ENCODE data around the gene LYRM4.
A peak's percentile ranks its signal among the peaks of the same experiment; 100 is the strongest.
"Not testable (repeated sequence)": the region's sequence is repeated elsewhere in the genome, so short reads cannot be mapped to it uniquely, and the experiment has no call there.

LYRM4 gene

DNA sequence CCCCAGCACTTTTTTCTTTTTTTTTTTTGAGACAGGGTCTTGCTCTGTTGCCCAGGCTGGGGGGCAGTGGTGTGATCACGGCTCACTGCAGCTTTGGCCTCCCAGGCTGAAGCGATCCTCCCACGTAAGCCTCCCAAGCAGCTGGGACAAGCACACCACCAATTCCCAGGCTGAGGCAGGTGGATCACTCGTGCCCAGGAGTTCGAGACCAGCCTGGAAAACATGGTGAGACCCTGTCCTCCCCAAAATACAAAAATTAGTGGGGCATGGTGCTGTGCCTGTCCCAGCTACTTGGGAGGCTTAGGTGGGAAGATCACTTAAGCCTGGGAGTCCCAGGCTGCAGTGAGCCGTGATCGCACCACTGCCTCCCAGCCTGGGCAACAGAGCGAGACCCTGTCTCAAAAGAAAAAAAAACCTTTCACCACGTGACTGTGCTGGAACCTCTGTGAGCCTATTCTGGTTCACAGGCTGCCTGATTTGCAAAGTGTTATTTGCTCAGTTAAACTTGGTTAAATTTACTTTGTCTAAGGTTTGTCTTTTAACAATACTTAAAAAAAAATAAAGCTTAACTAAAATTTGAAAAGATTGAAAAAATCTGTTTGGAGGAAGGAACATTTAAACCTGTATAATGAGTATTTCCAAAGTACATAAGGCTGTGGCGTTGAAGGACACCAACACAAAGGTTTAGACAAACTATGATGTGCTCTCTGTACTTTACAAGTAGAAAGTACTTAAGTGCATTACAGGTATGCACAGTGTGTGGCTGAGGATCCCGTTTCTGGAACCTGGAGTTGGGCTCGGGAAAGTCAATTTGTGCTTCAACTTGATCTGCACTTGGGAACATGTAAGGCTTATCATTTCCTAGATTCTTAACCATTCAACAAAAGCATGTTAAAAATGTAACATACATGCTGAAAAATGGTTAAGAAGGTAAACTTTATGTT, 120.7 kb downstream of the LYRM4 start:
- DNase-seq, result no peak

- no peak for DNase-seq
These were observed 121.5 kb downstream of the LYRM4 start for GRCh38 chr6:5138995-5139827.

GRCh38 chr6:5136851-5137250, 123.9 kb downstream of the LYRM4 start:
- DNase-seq, result no peak

- DNase-seq, result no peak
These were observed 124.9 kb downstream of the LYRM4 start for GRCh38 chr6:5135788-5136376.

DNA sequence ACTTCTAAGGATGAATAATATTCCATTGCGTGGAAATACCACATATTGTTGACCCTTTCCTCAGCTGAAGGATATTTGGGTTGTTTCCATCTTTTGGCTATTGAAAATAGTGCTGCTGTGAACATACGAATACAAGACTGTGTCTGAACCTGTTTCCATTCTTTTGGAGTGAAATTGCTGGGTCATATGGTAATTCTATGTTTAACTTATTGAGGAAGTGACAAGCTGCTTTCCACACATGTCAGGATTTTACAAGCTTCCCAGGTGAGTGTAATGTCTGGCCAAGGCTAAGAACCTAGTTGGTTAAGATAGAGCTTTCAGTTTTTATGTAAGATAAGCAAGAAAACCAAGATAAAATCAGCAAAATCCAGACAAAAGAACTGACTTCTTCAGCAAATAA, 126.8 kb downstream of the LYRM4 start:
- no peak for DNase-seq

DNA sequence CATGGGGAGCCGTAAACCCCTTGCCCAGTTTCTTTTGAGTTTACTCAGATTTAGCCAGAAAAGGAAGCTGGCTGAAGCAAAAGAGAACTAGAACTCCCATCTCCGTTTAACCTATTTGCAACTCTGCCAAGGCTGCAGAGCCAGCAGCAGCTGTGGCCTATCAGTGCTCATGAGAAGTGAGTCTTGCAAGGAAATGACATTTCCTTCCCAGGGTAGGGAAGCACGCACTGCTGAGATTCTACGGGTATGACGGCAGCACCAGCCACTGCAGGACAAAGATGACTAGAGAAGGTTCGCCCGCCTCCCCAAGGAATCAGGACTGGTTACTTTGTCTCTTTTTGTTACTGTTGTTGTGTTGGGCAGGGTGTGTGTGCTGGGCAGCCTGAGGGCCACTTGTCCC, 128.0 kb downstream of the LYRM4 start:
- DNase-seq, result peak; percentile 47

- no peak for DNase-seq
These were observed 130.4 kb downstream of the LYRM4 start for GRCh38 chr6:5130135-5130866.

GRCh38 chr6:5128351-5128750, 132.4 kb downstream of the LYRM4 start:
- no peak for DNase-seq

DNA sequence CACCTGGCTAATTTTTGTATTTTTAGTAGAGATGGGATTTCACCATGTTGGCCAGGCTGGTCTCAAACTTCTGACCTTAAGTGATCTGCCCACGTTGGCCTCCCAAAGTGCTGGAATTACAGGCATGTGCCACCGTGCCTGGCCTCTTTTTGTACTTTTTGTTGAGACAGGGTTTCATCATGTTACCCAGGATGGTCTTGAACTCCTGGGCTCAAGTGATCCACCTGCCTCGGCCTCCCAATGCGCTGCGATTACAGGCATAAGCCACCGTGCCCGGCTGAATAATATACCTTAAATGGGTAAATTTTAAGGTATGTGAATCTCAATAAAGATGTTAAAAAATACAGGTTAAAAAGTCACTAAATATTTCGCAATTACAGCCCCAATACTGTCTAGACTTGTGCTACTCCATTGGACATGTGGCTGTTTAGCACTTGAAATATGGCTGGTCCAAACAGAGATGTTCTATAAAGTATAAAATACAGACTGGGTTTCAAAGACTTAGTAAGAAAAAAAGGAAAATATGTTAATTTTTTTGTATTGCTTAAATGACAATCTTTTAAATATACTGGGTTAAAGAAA, 133.6 kb downstream of the LYRM4 start:
- no peak for DNase-seq

- DNase-seq, result no peak
These were observed 134.5 kb downstream of the LYRM4 start for GRCh38 chr6:5126214-5126613.

- DNase-seq, result no peak
These were observed 135.4 kb downstream of the LYRM4 start for GRCh38 chr6:5125152-5126006.

DNA sequence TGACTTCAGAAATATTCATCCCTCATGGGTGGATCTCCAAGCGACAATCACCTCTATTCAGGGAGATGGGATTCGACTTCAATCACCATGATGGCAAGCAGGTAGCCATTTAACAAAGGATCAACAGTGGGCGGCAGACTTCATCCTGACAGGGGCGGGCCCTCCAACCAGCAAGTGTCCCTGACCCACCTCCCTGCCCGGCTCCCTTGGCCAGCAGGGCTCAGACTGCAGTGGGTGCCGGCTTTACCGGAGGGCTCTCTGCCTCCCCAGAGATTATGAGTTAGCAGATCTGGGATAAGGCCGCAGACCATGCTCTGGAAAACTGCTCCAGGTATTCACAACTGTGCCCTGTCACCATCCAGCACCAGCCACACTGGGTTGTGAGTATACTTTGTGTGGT, 136.2 kb downstream of the LYRM4 start:
- no peak for DNase-seq

DNA sequence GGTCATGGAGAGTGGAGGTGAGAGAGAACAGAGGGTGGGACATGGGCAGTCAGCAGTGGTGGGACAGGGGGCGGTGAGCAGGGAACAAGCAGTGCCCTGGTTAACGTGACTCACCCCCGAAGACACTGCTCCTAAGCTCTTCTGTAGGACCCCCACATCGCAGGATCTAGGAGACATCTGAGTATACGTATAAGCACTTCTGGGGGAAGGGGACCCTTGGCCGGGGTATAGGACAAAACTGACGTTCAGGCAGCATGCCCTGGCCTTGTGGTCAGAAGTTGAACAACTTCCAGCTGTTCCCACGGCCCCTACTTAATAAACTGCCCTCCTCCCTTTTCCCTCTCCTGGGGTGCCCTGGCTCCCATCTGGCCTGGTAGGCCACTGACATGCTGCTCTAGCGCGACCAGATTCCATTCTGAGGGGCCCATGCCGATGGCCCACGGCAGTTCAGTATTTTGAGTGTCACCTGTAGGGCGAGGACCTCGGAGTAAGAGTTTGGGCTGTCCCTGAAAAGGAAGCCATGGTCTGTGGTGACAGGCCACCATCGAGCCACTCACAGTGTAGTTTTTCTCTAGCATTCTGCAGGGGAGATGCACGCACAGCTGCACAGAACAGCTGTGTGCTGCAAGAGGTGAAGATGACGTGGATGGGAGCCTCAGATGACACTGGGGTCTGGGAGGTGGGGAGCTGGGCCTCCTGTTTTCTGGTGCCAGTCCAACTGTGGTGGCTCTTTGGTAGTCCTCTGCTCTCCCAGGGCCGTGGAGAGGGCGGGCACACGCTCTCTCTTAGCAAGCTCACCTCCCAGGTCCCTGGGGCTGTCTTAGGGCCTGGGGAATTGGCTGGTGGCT, 137.2 kb downstream of the LYRM4 start:
- DNase-seq, result no peak

DNA sequence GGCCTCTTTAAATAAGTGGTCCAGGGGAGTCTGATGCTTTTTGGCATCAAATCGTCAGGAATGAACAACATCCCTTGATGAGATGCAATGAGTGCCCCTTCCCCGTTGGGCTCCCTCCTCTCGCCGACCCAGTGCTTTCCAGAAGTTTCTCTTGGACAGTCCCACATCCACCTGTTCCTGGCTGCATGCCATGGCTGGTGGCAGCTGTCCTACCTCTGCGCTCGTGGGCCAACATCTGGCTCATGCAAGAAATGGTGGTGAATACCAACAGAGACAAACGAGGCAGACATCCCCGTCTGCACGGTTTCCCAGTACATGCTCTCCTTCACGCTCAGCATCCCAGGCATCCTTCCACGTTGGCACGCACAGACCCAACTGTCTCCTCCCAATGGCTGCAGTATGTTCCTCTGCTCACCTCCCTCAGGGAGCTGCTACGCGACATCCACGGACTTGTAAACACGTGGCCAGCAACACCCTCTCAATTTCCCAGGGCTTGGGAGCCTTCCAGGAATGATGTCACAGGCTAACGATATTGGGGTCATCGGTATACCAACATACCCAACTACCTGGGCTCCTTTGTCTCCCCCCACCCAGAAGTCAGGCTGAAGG, 138.1 kb downstream of the LYRM4 start:
- DNase-seq, result no peak

GRCh38 chr6:5121956-5122355, 138.8 kb downstream of the LYRM4 start:
- DNase-seq, result no peak

- DNase-seq, result no peak
These were observed 139.3 kb downstream of the LYRM4 start for GRCh38 chr6:5121479-5121878.

- not testable (repeated sequence) for DNase-seq
These were observed 140.2 kb downstream of the LYRM4 start for GRCh38 chr6:5120543-5120942.

GRCh38 chr6:5120011-5120410, 140.7 kb downstream of the LYRM4 start:
- no peak for DNase-seq

- no peak for DNase-seq
These were observed 141.4 kb downstream of the LYRM4 start for GRCh38 chr6:5119090-5119951.

Data from midbrain (tissue), 1 donor.